CD4-positive, CD25-positive, alpha-beta regulatory T cell (primary cell): Measurements from ENCODE around the gene EFEMP1. TPM values are rescaled to one million over a fixed set of nuclear protein-coding genes. Genes with fewer than 3 reads are reported as not detected.

Experiments used
- ATAC-seq, 2 donors: fragments of 150-1000 bp; cut with Tn5 transposase; one replicate each; pipeline ENCODE4 v1.10.0; 2021; ENCODE audit warnings: low read depth in 2 of 2, moderate number of reproducible peaks in 2 of 2, moderate library complexity in 1 of 2
- DNase-seq, 3 donors: peaks; one replicate each; pipeline versions ENCODE4 v3.0.0 to v3.0.0-alpha.2; 2012 to 2022; ENCODE audit warnings: mixed read lengths in 1 of 3
- H3K27ac ChIP-seq: one replicate; pipeline ENCODE4 v1.7.0; 2013; ENCODE audit warnings: mild to moderate bottlenecking, low read length; ENCODE audit not compliant: insufficient read depth, poor library complexity, severe bottlenecking
- H3K27me3 ChIP-seq: one replicate; pipeline ENCODE4 v1.7.0; 2013; ENCODE audit warnings: low read length; ENCODE audit not compliant: control insufficient read depth, insufficient read depth
- H3K36me3 ChIP-seq: one replicate; pipeline ENCODE4 v1.7.0; 2013; ENCODE audit warnings: mild to moderate bottlenecking, low read length, moderate library complexity; ENCODE audit not compliant: control insufficient read depth, insufficient read depth
- H3K4me1 ChIP-seq: 2 replicates; pipeline ENCODE4 v1.7.0; 2013; ENCODE audit warnings: mild to moderate bottlenecking, low read length; ENCODE audit not compliant: insufficient read depth, control insufficient read depth, poor library complexity, severe bottlenecking
- H3K4me3 ChIP-seq: one replicate; pipeline ENCODE4 v1.7.0; 2013; ENCODE audit warnings: low read depth, mild to moderate bottlenecking, low read length, moderate library complexity
- H3K9me3 ChIP-seq, 2 experiments: 1 replicate in 1 of 2; 2 replicates in 1 of 2; pipeline ENCODE4 v1.7.0; 2013; ENCODE audit warnings: low read length in 2 of 2, mild to moderate bottlenecking in 1 of 2, moderate library complexity in 1 of 2; ENCODE audit not compliant: control insufficient read depth in 2 of 2
- H3K27ac Mint-ChIP-seq, 3 donors: one replicate each; pipeline ENCODE4 v1.8.0; 2020 to 2022; ENCODE audit warnings: mild to moderate bottlenecking in 3 of 3, mixed read lengths in 3 of 3, moderate library complexity in 2 of 3
- H3K27me3 Mint-ChIP-seq: one replicate; pipeline ENCODE4 v1.8.0; 2022; ENCODE audit warnings: mild to moderate bottlenecking, mixed read lengths
- H3K36me3 Mint-ChIP-seq: one replicate; pipeline ENCODE4 v1.8.0; 2020; ENCODE audit warnings: mixed read lengths
- H3K4me1 Mint-ChIP-seq, 4 donors: one replicate each; pipeline ENCODE4 v1.8.0; 2020 to 2022; ENCODE audit warnings: mixed read lengths in 4 of 4, mild to moderate bottlenecking in 1 of 4
- H3K4me3 Mint-ChIP-seq, 4 donors: one replicate each; pipeline ENCODE4 v1.8.0; 2020 to 2022; ENCODE audit warnings: mild to moderate bottlenecking in 4 of 4, mixed read lengths in 4 of 4, moderate library complexity in 3 of 4
- H3K9me3 Mint-ChIP-seq, 7 donors: one replicate each; pipeline ENCODE4 v1.8.0; 2020 to 2022; ENCODE audit warnings: mixed read lengths in 7 of 7, mild to moderate bottlenecking in 3 of 7, moderate library complexity in 2 of 7
- polyA plus RNA-seq, 4 donors: library from polyadenylated mRNA; unstranded; fragments of 300-500 nt; fragmentation: Illumina TruSeq; gene quantifications; one replicate each; pipeline ENCODE4 v1.2.3, GENCODE V29; 2021
- total RNA-seq: library from RNA; stranded (reverse); gene quantifications from one replicate; pipeline ENCODE4 v1.2.3, GENCODE V29; 2022

The EFEMP1 gene
- total and polyA plus RNA-seq, 5 donors from 2014 or later = not detected

DNA sequence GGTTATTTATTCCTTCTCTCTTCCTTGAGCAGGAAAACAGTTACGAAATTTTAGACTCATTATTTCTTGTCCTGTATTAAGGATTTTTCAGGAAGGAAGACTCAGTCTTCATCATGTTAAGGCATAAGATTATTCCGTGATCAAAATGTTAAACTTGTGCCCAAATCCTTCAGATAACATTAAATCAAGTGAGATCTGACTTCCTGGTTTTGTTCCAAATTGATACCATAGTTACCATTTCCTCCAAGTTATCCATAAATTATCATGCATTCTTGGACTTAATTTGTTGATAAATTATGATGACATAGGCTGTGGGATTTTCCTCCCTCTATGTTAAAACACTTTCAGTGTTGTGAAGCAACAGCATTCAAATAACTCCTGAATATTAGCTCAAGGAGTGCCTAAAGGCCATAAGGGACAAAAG lies 31.9 kb downstream of the EFEMP1 start:
- no peaks in the 10 kb centered on the region for H3K4me1 ChIP-seq
- H3K36me3 ChIP-seq = no peaks in the 10 kb centered on the region
- Mint-ChIP-seq H3K27me3 (no peaks in the 10 kb centered on the region), H3K4me3 (no peak overlapping the region), H3K36me3 (no peaks in the 10 kb centered on the region), H3K27ac (no peak overlapping the region), H3K9me3 (no peaks in the 10 kb centered on the region), H3K4me1 (no peaks in the 10 kb centered on the region)
- no peak for ATAC-seq
- no peak overlapping the region for H3K27ac ChIP-seq
- no peak overlapping the region for H3K4me3 ChIP-seq
- no peaks in the 10 kb centered on the region for H3K9me3 ChIP-seq
- DNase-seq = no peak
- no peaks in the 10 kb centered on the region for H3K27me3 ChIP-seq

DNA sequence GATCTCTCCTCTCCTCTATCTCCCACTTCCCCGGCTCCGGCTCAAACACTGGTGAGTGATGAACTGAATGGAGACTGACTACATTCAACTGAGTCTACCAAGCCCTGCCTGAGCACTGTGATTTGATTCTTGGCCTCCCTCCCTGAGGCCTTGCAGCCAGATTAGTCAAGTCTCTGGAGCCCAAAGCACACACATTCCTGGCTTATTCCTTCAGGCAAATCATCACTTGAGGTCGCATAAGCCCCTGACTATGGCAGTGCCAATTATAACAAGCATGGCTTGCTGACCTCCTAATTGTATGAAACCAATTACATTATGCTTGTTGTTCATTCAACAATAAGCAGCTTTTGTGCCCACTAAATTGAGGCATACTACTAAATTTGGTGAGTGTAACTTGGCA lies 34.6 kb downstream of the EFEMP1 start:
- no peaks in the 10 kb centered on the region for H3K36me3 ChIP-seq
- H3K4me3 ChIP-seq = no peak overlapping the region
- no peak overlapping the region for H3K4me3 Mint-ChIP-seq
- H3K9me3 Mint-ChIP-seq = no peaks in the 10 kb centered on the region
- H3K27ac Mint-ChIP-seq = no peak overlapping the region
- no peaks in the 10 kb centered on the region for H3K27me3 ChIP-seq
- ATAC-seq (no peak), DNase-seq (no peak)
- no peaks in the 10 kb centered on the region for H3K4me1 Mint-ChIP-seq
- H3K9me3 ChIP-seq = no peaks in the 10 kb centered on the region
- no peaks in the 10 kb centered on the region for H3K36me3 Mint-ChIP-seq
- H3K4me1 ChIP-seq = no peaks in the 10 kb centered on the region
- H3K27ac ChIP-seq = no peak overlapping the region
- H3K27me3 Mint-ChIP-seq = no peaks in the 10 kb centered on the region

DNA sequence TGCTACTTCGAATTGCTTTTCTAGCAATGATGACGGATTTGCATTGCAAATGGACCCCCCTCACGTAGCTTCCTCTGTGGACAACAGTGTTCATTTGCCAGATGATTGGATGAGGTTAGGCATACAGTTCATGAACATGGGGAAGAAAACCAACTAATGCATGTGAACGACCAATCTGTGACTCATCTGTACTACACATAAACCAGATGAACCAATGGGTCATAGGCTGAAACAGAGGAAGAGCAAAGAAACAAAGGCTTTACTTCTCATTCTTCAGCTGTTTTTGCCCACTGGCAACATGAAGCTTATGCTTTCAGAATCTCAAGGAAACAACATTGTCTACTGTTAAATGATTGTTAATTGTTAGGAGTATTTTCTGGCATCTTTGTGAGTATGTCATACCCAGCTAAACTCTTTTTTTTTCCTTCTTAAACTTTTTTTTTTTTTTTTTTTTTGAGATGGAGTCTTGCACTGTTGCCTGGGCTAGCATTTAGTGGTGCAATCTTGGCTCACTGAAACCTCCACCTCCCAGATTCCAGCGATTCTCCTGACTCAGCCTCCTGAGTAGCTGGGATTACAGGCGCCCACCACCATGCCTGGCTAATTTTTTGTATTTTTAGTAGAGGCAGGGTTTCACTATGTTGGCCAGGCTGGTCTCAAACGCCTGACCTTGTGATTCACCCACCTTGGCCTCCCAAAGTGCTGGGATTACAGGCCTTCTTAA lies 35.5 kb downstream of the EFEMP1 start:
- Histone ChIP-seq H3K27me3 (no peaks in the 10 kb centered on the region), H3K36me3 (no peaks in the 10 kb centered on the region), H3K27ac (no peak overlapping the region), H3K9me3 (no peaks in the 10 kb centered on the region), H3K4me3 (no peak overlapping the region), H3K4me1 (no peaks in the 10 kb centered on the region)
- Mint-ChIP-seq H3K36me3 (no peaks in the 10 kb centered on the region), H3K4me3 (no peak overlapping the region), H3K27ac (no peak overlapping the region), H3K9me3 (no peaks in the 10 kb centered on the region), H3K4me1 (no peaks in the 10 kb centered on the region), H3K27me3 (no peaks in the 10 kb centered on the region)
- no peak for DNase-seq
- ATAC-seq = no peak

DNA sequence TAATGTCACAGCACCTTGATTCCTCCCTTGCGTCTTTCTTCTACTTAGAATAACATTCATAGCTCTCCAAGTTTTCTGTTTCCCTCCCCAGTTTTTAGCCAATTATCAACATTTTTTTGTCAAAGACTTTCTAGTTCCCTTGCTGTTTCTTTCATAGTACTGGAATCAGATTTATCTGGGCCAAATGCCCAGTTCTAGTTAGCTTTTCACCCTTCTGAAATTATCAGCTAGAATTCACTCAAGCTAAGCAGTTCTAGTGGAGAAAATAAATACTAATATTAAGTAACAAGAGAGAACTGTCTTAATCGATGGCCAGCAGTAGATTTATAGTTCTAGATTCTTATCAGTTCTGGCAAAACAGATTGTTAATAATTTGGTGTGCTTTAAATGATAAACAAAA lies 36.2 kb downstream of the EFEMP1 start:
- no peak for ATAC-seq
- no peaks in the 10 kb centered on the region for H3K4me1 ChIP-seq
- no peaks in the 10 kb centered on the region for H3K27me3 ChIP-seq

DNA sequence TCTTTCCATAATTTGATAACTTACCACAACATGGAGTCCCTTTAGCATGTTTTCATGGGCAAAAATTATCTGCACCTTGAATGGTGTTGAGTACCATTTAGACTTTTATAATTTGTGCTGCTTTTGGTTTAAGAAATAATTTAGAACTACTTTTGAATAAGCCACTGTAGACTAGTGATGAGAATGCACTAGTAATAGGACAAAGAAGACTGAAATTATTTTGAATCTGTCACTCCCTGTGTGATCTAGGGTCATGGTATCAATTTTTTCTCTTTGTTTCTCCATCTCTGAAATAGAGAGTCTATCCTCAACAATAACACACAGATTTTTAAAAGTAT lies 37.7 kb downstream of the EFEMP1 start:
- DNase-seq (no peak), ATAC-seq (no peak)
- Mint-ChIP-seq H3K36me3 (no peaks in the 10 kb centered on the region), H3K27ac (no peak overlapping the region), H3K27me3 (no peaks in the 10 kb centered on the region), H3K4me3 (no peak overlapping the region), H3K9me3 (no peaks in the 10 kb centered on the region), H3K4me1 (no peaks in the 10 kb centered on the region)
- Histone ChIP-seq H3K9me3 (no peaks in the 10 kb centered on the region), H3K4me3 (no peak overlapping the region), H3K36me3 (no peaks in the 10 kb centered on the region), H3K4me1 (no peaks in the 10 kb centered on the region), H3K27ac (no peak overlapping the region), H3K27me3 (no peaks in the 10 kb centered on the region)

More for the DNA sequence above, 36.2 kb downstream of the EFEMP1 start:
- Mint-ChIP-seq H3K4me1 (no peaks in the 10 kb centered on the region), H3K9me3 (no peaks in the 10 kb centered on the region), H3K27me3 (no peaks in the 10 kb centered on the region), H3K4me3 (no peak overlapping the region), H3K27ac (peak overlapping the region in 1 of 3 donors; percentile 72), H3K36me3 (no peaks in the 10 kb centered on the region)
- Histone ChIP-seq H3K9me3 (no peaks in the 10 kb centered on the region), H3K4me3 (no peak overlapping the region), H3K36me3 (no peaks in the 10 kb centered on the region), H3K27ac (no peak overlapping the region)
- no peak for DNase-seq

DNA sequence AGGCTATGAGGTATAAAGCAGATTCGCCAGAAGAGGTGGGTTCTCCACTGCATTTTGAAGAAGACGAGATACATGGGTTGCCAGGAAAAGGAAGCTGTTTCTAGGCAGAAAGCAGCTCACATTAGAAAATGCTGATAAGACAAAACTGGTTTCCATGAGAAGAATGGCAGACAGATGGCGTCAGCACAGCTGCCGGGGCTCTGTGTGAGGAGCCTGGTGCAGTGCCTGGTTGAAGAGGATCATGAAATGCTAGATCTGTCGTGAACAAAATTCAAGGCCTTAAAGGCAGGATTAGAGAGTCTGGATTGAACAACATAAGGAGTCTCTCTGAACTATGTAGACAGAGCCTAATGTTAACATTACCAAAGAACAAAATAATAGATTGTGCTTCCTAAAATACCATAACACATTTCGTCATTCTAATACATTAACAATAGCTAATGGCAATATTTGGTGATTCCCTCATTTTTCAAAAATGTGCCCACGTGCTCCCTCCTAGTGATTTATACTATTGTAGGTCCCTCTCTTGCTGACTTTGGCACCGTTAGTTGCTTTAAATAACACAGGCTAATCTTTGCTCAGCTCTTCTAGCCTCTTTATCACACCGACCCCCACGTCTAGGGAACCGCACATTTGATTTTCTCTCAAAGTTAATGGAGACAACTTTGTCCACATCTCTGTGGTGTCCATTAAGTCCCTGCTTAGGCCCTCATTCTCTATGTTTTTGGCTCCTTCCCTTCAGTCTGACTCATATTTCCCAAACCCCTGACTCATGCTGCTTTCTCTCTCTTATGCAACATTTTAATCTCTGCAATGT lies 38.2 kb downstream of the EFEMP1 start:
- H3K4me1 Mint-ChIP-seq = no peaks in the 10 kb centered on the region
- DNase-seq = no peak
- H3K9me3 ChIP-seq = no peaks in the 10 kb centered on the region

DNA sequence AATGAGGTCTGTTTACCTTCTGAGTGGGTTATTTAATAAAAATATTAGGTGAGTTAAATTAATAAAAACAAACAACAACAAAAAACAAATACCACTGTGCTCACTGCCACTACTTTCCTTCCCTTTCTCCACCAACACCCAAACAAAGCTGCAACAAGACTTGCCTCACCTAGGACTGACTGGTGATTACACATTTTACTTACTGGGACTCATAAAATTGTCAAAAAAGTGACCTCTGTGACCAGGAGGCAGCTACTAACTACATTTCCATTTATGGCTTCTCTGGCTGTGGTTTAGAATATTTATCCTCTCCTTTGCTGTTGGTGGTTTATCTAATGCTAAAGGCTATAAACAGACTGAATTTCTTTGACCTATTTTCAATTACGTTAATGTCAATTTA lies 39.8 kb downstream of the EFEMP1 start:
- ATAC-seq = no peak
- H3K27ac ChIP-seq = no peak overlapping the region
- Mint-ChIP-seq H3K36me3 (no peaks in the 10 kb centered on the region), H3K4me3 (no peak overlapping the region), H3K9me3 (no peaks in the 10 kb centered on the region), H3K4me1 (no peaks in the 10 kb centered on the region), H3K27ac (no peak overlapping the region), H3K27me3 (no peaks in the 10 kb centered on the region)
- H3K9me3 ChIP-seq = no peaks in the 10 kb centered on the region
- no peaks in the 10 kb centered on the region for H3K36me3 ChIP-seq
- H3K4me3 ChIP-seq = no peak overlapping the region
- DNase-seq = no peak
- no peaks in the 10 kb centered on the region for H3K4me1 ChIP-seq
- H3K27me3 ChIP-seq = no peaks in the 10 kb centered on the region

More for the DNA sequence above, 38.2 kb downstream of the EFEMP1 start:
- Histone ChIP-seq H3K4me3 (no peak overlapping the region), H3K36me3 (no peaks in the 10 kb centered on the region), H3K27me3 (no peaks in the 10 kb centered on the region), H3K27ac (no peak overlapping the region), H3K4me1 (no peaks in the 10 kb centered on the region)
- no peak for ATAC-seq
- H3K9me3 Mint-ChIP-seq = no peaks in the 10 kb centered on the region
- H3K27ac Mint-ChIP-seq = no peak overlapping the region
- H3K27me3 Mint-ChIP-seq = no peaks in the 10 kb centered on the region
- H3K36me3 Mint-ChIP-seq = no peaks in the 10 kb centered on the region
- H3K4me3 Mint-ChIP-seq = no peak overlapping the region

DNA sequence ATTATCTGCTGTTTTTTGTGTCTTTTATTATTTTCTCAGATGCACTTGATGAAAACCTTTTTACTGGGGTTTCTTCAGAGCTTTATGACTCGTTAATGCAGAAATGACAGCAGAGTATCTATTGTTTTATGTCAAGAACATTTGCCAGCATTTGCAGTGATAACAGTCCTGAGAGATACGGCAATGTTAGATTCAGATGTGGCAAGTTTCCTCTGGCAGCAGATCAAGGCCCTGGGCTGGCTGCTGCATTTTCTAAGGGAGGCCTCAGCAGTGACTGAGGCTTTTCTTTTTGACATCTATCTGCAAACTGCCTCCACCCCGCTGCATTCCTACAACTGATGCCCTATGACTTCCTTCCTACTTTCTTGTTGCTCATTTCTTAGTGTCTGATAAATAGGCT lies 40.2 kb downstream of the EFEMP1 start:
- DNase-seq (no peak), ATAC-seq (no peak)
- H3K36me3 Mint-ChIP-seq = no peaks in the 10 kb centered on the region
- no peak overlapping the region for H3K27ac Mint-ChIP-seq
- no peaks in the 10 kb centered on the region for H3K4me1 Mint-ChIP-seq
- no peaks in the 10 kb centered on the region for H3K4me1 ChIP-seq
- no peak overlapping the region for H3K4me3 ChIP-seq
- H3K27me3 ChIP-seq = no peaks in the 10 kb centered on the region
- no peaks in the 10 kb centered on the region for H3K9me3 ChIP-seq
- no peak overlapping the region for H3K27ac ChIP-seq
- no peaks in the 10 kb centered on the region for H3K27me3 Mint-ChIP-seq
- H3K36me3 ChIP-seq = no peaks in the 10 kb centered on the region
- no peak overlapping the region for H3K4me3 Mint-ChIP-seq
- no peaks in the 10 kb centered on the region for H3K9me3 Mint-ChIP-seq
